HG03342 (cell line): ENCODE measurements around the gene PFKFB2.

Source experiments
- ATAC-seq: cut with Tn5 transposase; IDR thresholded peaks from one replicate; pipeline ENCODE4 v1.9.1; 2021; ENCODE audit warnings: mild to moderate bottlenecking, moderate library complexity; ENCODE audit not compliant: unreplicated experiment

Gene PFKFB2

GRCh38 chr1:207052911-207053769, at the start of gene PFKFB2:
Gene PFKFB2, plus strand, starts transcription at chr1:207053275. Its CDS starts 1,443 bp downstream, at chr1:207054718.
- ATAC-seq = peak; percentile 77

- ATAC-seq = no peak
Measured at GRCh38 chr1:207004931-207005830, 47.9 kb upstream of the PFKFB2 start.

- no peak for ATAC-seq
Measured at GRCh38 chr1:207006083-207006482, 47.0 kb upstream of the PFKFB2 start.

GRCh38 chr1:207006914-207007313, 46.2 kb upstream of the PFKFB2 start:
- no peak for ATAC-seq

GRCh38 chr1:207007352-207008033, 45.6 kb upstream of the PFKFB2 start:
- no peak for ATAC-seq

GRCh38 chr1:207009182-207009850, 43.8 kb upstream of the PFKFB2 start:
- no peak for ATAC-seq

GRCh38 chr1:207009945-207010344, 43.1 kb upstream of the PFKFB2 start:
- no peak for ATAC-seq

GRCh38 chr1:207010726-207011125, 42.3 kb upstream of the PFKFB2 start:
- no peak for ATAC-seq

- ATAC-seq = no peak
Measured at GRCh38 chr1:207013321-207014085, 39.6 kb upstream of the PFKFB2 start.

- ATAC-seq = no peak
Measured at GRCh38 chr1:207014728-207015127, 38.3 kb upstream of the PFKFB2 start.

GRCh38 chr1:207015791-207016190, 37.3 kb upstream of the PFKFB2 start:
- no peak for ATAC-seq

- ATAC-seq = no peak
Measured at GRCh38 chr1:207017615-207018559, 35.2 kb upstream of the PFKFB2 start.

GRCh38 chr1:207018707-207019106, 34.4 kb upstream of the PFKFB2 start:
- ATAC-seq = no peak

GRCh38 chr1:207019161-207019560, 33.9 kb upstream of the PFKFB2 start:
- no peak for ATAC-seq

- ATAC-seq = no peak
Measured at GRCh38 chr1:207019661-207020060, 33.4 kb upstream of the PFKFB2 start.

GRCh38 chr1:207020065-207020708, 32.9 kb upstream of the PFKFB2 start:
- ATAC-seq = no peak

GRCh38 chr1:207020709-207021107, 32.4 kb upstream of the PFKFB2 start:
- ATAC-seq = no peak

- ATAC-seq = no peak
Measured at GRCh38 chr1:207021139-207021861, 31.8 kb upstream of the PFKFB2 start.
